Thyroid gland (tissue), 4 donors: ENCODE results near the gene RMI2.

Source experiments
- POLR2A ChIP-seq, 2 donors: fragments of 450-650 bp; IDR thresholded peaks; one replicate each; pipeline ENCODE4 v1.6.1; 2017; ENCODE audit warnings: antibody characterized with exemption in 2 of 2, mild to moderate bottlenecking in 2 of 2, moderate library complexity in 1 of 2
- TF ChIP-seq, protein P1 (sequence below), 6 experiments: fragments of 200-600 bp in 3 of 6; fragments of 450-650 bp in 3 of 6; sonication (generic) in 3 of 6; IDR thresholded peaks; one replicate each; pipeline ENCODE4 v1.5.1; 2016 to 2019; ENCODE audit warnings: antibody characterized with exemption in 6 of 6, mild to moderate bottlenecking in 2 of 6, inconsistent platforms in 1 of 6, moderate library complexity in 1 of 6

DNA sequence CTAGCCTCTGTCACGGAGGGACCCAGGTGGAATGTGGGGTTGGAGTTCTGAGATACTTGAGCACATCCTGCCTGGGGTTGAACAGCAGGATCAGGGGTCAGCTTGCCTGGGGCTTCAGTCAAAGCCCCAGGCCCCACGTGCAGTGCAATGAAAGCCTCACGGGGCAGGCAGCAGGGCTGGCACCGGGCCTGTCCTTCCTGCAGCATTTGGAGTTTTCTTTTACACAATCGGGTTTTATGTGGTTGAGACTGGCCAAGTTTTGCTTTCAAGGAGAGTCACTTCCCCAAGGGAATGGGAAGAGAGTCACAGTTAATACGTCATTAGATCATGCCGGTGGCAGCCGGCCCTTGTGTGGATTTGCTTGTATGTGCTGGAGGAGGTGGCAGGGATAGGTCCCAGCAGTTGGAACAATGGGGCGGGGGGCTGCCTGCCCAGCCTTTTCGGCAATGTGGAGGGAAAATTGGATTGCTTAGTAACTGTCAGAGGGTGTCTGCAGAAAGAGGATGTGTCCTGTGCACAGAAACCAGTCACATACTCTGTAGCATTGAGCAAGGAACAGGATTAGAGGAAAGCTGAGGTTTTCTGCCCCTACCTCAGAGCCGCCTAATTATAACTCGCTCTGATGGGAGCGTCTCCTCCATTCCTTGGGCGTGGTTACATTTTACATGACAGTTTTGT, 4.5 kb downstream of the RMI2 start:
- TF ChIP-seq, protein P1, sequence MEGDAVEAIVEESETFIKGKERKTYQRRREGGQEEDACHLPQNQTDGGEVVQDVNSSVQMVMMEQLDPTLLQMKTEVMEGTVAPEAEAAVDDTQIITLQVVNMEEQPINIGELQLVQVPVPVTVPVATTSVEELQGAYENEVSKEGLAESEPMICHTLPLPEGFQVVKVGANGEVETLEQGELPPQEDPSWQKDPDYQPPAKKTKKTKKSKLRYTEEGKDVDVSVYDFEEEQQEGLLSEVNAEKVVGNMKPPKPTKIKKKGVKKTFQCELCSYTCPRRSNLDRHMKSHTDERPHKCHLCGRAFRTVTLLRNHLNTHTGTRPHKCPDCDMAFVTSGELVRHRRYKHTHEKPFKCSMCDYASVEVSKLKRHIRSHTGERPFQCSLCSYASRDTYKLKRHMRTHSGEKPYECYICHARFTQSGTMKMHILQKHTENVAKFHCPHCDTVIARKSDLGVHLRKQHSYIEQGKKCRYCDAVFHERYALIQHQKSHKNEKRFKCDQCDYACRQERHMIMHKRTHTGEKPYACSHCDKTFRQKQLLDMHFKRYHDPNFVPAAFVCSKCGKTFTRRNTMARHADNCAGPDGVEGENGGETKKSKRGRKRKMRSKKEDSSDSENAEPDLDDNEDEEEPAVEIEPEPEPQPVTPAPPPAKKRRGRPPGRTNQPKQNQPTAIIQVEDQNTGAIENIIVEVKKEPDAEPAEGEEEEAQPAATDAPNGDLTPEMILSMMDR (IDR thresholded peaks at IDR 0.05), result no peak
- no peak for TF ChIP-seq POLR2A (IDR thresholded peaks at IDR 0.05)
